Naive B cell (primary cell): ENCODE data around the gene CROCC. TPM values are rescaled to one million over a fixed set of nuclear protein-coding genes. Genes with fewer than 3 reads are reported as not detected.
"Not testable (repeated sequence)": the region's sequence is repeated elsewhere in the genome, so short reads cannot be mapped to it uniquely, and the experiment has no call there.

Experiments used
- ATAC-seq, 2 donors: fragments of 150-1000 bp; cut with Tn5 transposase; 2 replicates each; pipeline ENCODE4 v1.10.0; 2021; ENCODE audit warnings: low read depth in 2 of 2, mild to moderate bottlenecking in 2 of 2, moderate library complexity in 2 of 2
- DNase-seq: peaks from one replicate; pipeline ENCODE4 v3.0.0; 2022
- H3K27ac Mint-ChIP-seq, 6 donors: one replicate each; pipeline ENCODE4 v1.8.0; 2020 to 2022; ENCODE audit warnings: mild to moderate bottlenecking in 6 of 6, mixed read lengths in 6 of 6, moderate library complexity in 5 of 6, inconsistent platforms in 2 of 6
- H3K27me3 Mint-ChIP-seq, 3 donors: one replicate each; pipeline ENCODE4 v1.8.0; 2021 to 2022; ENCODE audit warnings: mixed read lengths in 3 of 3, mild to moderate bottlenecking in 1 of 3
- H3K36me3 Mint-ChIP-seq, 2 donors: one replicate each; pipeline ENCODE4 v1.8.0; 2020 to 2022; ENCODE audit warnings: mixed read lengths in 2 of 2, inconsistent platforms in 1 of 2, mild to moderate bottlenecking in 1 of 2
- H3K4me1 Mint-ChIP-seq, 3 donors: one replicate each; pipeline ENCODE4 v1.8.0; 2020 to 2022; ENCODE audit warnings: mixed read lengths in 3 of 3, inconsistent platforms in 1 of 3, mild to moderate bottlenecking in 1 of 3, moderate library complexity in 1 of 3
- H3K4me3 Mint-ChIP-seq, 8 donors: one replicate each; pipeline ENCODE4 v1.8.0; 2020 to 2022; ENCODE audit warnings: mild to moderate bottlenecking in 8 of 8, mixed read lengths in 8 of 8, moderate library complexity in 8 of 8, inconsistent platforms in 2 of 8
- H3K9me3 Mint-ChIP-seq, 7 donors: one replicate each; pipeline ENCODE4 v1.8.0; 2020 to 2022; ENCODE audit warnings: mixed read lengths in 7 of 7, mild to moderate bottlenecking in 5 of 7, inconsistent platforms in 2 of 7, moderate library complexity in 1 of 7
- polyA plus RNA-seq, 6 donors: library from polyadenylated mRNA; unstranded; fragments of 300-500 nt; fragmentation: Illumina TruSeq; gene quantifications; one replicate each; pipeline ENCODE4 v1.2.3, GENCODE V29; 2021; ENCODE audit warnings: low read depth in 6 of 6

The CROCC gene
- polyA plus RNA-seq, 6 donors from 2014 or later = 1.4 to 4.0 (median 2.3) TPM

DNA sequence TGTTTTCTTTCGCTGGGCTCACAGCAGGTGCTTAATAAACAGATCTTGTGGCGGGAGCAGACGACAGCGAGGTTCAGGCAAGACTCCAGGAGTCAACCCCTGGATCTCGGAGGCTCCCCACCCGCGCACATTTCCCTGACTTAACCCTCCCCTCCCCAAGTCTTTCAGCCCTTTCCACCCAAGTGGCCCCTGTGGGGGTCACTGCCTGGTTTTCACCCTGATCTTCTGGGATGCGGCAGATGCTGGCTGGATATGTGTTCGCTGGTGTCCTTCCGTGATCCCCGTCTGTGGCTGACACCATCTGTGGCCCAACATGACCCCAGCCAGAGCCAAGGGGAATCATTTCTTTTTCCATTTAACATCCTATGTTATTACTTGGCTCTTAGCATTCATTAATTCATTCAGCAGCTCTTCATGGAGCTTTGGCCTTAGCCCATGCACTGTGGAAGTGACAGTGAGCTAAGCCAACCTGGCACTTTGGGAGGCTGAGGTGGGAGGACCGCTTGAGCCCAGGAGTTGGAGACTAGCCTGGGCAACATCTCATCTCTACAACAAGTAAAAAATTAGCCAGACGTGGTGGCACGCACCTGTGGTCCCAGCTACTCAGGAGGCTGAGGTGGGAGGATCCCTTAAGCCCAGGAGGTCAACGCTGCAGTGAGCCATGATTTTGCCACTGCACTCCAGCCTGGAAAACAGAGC is 6.7 kb upstream of the CROCC start:
- not testable (repeated sequence) for ATAC-seq, H3K36me3 Mint-ChIP-seq, DNase-seq, H3K27me3 Mint-ChIP-seq, H3K9me3 Mint-ChIP-seq
- Mint-ChIP-seq H3K4me1 (peaks cover 29 to 42% (median 37%) of the 10 kb centered on the region in 3 donors), H3K4me3 (peak overlapping the region; percentile 87 to 96 (median 92)), H3K27ac (peak overlapping the region in 5 of 6 donors; percentile 51 to 92 (median 90))

DNA sequence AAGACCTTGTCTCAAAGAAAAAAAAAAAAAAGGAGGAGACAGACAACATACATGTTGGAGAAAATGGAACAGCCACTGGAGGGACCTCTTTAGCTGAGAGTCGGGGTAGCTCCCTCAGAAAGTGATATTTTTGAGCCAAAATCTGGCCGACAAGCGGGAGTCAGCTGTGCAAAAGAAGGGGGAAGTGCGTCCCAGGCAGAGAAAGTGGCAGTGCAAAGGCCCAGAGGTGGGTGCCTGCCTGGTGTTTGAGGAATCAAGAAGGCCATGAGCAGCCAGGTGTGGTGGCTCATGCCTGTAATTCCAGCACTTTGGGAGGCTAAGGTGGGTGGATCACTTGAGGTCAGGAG is 6.1 kb upstream of the CROCC start:
- ATAC-seq (no peak), DNase-seq (no peak)
- Mint-ChIP-seq H3K4me3 (peak overlapping the region; percentile 87 to 96 (median 92)), H3K27ac (peak overlapping the region in 2 of 6 donors; percentile 70 to 90), H3K36me3 (no peaks in the 10 kb centered on the region), H3K4me1 (peaks cover 29 to 41% (median 36%) of the 10 kb centered on the region in 3 donors), H3K27me3 (no peaks in the 10 kb centered on the region), H3K9me3 (no peaks in the 10 kb centered on the region)

DNA sequence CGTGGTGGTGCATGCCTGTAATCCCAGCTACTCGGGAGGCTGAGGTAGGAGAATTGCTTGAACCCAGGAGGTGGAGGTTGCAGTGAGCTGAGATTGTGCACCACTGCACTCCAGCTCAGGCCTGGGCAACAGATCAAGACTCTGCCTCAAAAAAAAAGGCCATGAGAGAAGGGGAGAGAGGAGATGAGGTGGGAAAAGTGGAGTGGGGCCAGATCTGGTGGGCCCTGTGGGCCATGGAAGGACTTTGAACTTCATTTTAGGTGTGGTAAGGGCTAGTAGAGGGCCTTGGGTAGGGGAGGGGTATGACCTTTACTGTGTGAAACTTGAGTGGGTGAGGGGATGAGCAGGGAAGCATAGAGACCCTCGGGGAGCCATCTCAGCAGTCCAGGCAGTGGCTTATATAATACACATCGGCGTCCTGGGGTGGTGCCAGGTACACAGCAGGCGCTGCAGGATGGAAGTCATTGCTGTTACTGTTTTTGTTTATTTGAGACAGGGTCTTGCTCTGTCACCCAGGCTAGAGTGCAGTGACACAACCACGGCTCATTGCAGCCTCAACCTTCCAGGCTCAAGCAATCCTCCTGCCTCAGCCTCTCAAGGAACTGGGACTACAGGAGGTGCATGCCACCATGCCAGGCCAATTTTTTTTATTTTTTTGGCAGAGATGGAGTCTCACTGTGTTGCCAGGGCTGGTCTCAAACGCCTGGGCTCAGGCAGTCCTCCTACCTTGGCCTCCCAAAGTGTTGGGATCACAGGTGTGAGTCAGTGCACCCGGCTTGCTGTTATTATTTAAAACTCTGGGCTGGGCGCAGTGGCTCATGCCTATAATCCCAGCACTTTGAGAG is 5.5 kb upstream of the CROCC start:
- ATAC-seq, H3K36me3 Mint-ChIP-seq, H3K27me3 Mint-ChIP-seq, DNase-seq, H3K9me3 Mint-ChIP-seq: not testable (repeated sequence)
- peak overlapping the region in 2 of 6 donors; percentile 75 to 90 for H3K27ac Mint-ChIP-seq
- peaks cover 30 to 48% (median 38%) of the 10 kb centered on the region in 3 donors for H3K4me1 Mint-ChIP-seq
- peak overlapping the region in 6 of 8 donors; percentile 5 to 92 (median 38) for H3K4me3 Mint-ChIP-seq

DNA sequence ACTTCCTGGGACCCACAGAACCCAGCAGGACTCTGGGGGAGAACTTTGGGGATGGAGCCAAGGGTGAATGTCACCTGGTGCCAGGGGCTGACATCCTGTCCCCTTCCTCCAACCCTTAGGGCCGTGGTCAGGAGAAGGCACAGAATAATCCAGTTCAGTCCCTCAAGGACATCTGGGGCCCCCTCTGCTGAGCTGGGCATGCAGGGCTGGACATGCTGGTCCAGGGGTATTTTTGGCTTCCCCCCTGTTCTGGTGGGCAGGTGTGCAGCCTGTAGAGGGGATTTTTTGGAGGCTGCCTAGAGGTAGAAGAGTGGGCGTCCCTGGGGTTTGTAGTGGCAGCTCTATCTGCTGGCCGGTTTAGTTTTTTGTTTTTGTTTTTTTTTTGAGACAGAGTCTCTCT is 3.4 kb upstream of the CROCC start:
- no peaks in the 10 kb centered on the region for H3K9me3 Mint-ChIP-seq
- H3K4me1 Mint-ChIP-seq = peaks cover 32 to 44% (median 38%) of the 10 kb centered on the region in 3 donors
- H3K27me3 Mint-ChIP-seq = no peaks in the 10 kb centered on the region
- no peaks in the 10 kb centered on the region for H3K36me3 Mint-ChIP-seq
- no peak for ATAC-seq
- H3K27ac Mint-ChIP-seq = peak overlapping the region in 1 of 6 donors; percentile 79
- no peak for DNase-seq
- H3K4me3 Mint-ChIP-seq = peak overlapping the region in 1 of 8 donors; percentile 5

DNA sequence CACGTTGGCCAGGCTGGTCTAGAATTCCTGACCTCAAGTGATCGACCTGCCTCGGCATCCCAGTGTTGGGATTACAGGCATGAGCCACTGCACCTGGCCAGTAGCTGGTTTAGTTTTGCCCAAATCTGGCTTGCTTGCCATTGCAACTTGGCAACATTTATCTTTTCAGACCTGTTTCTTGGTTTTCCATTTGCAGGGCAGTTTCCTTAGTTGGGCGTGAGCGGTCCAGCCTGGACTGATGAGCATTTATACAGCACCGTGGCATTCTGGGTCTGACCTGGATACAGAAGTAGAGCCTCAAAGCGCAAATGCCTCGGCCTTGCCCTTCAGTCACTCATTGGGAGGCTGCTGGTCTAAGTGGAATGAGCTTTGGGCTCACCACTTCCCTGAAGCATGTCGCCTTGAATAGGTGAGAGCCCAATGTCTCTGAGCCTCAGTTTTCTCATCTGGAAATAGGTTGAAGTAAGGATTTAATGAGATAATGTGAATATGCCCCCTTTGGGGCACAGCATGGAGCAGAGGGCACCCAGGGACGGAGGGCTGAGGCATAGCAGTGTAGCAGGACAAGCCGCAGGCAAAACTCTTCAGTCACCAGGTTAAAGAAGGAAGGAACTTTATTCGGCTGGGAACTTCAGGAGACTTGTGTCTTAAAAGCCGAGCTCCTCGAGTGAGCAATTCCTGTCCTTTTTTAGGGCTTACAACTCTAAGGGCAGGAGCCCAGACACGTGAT is 2.6 kb upstream of the CROCC start:
- H3K4me3 Mint-ChIP-seq = peak overlapping the region in 1 of 8 donors; percentile 5
- peak overlapping the region in 2 of 6 donors; percentile 36 to 68 for H3K27ac Mint-ChIP-seq
- H3K27me3 Mint-ChIP-seq, H3K36me3 Mint-ChIP-seq, DNase-seq, H3K9me3 Mint-ChIP-seq, ATAC-seq: not testable (repeated sequence)
- H3K4me1 Mint-ChIP-seq = peaks cover 31 to 40% (median 34%) of the 10 kb centered on the region in 3 donors

DNA sequence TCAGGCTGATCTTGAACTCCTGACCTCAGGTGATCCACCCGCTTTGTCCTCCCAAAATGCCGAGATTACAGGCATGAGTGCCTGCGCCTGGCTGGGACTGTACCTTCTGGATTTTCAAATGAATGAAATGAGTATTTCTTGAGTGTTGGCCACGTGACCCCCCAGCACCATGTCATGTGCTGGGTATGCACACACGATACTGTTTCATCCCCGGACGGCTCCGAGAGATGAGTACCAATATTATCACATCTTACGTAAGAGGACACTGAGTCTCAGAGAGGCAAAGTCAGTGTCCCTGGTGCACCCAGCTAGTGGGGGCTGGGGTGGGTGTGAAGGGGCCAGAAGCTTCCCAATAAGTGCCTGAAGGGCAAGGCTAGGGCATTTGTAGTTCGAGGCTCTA is 780 bp upstream of the CROCC start:
- DNase-seq = no peak
- Mint-ChIP-seq H3K4me3 (peak overlapping the region in 5 of 8 donors; percentile 9 to 84 (median 54)), H3K27me3 (no peaks in the 10 kb centered on the region), H3K36me3 (no peaks in the 10 kb centered on the region), H3K4me1 (peaks cover 30 to 32% (median 32%) of the 10 kb centered on the region in 3 donors), H3K27ac (peak overlapping the region in 1 of 6 donors; percentile 94), H3K9me3 (no peaks in the 10 kb centered on the region)
- ATAC-seq = no peak

DNA sequence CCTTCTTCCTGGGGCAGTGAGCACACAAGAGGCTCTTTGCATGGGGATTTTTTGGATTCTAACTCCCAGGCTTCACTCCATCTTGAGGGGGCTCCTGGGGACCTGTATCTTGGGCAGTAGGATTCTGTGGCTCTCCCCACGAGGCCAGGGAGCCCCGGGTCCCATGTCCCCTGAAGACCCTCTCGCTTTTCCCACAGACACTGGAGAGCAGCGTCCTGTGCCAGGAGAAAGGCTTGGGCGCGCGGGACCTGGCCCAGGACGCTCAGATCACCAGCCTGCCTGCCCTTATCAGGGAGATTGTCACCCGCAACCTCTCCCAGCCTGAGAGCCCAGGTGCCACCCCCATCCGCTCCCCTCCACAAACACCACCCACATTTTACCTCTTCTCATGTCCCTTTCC is 735 bp downstream of the CROCC start:
- Mint-ChIP-seq H3K27me3 (no peaks in the 10 kb centered on the region), H3K9me3 (no peaks in the 10 kb centered on the region), H3K36me3 (no peaks in the 10 kb centered on the region), H3K4me3 (peak overlapping the region in 2 of 8 donors; percentile 53 to 62), H3K4me1 (peaks cover 26 to 38% (median 36%) of the 10 kb centered on the region in 3 donors), H3K27ac (no peak overlapping the region)
- DNase-seq (no peak), ATAC-seq (no peak)

DNA sequence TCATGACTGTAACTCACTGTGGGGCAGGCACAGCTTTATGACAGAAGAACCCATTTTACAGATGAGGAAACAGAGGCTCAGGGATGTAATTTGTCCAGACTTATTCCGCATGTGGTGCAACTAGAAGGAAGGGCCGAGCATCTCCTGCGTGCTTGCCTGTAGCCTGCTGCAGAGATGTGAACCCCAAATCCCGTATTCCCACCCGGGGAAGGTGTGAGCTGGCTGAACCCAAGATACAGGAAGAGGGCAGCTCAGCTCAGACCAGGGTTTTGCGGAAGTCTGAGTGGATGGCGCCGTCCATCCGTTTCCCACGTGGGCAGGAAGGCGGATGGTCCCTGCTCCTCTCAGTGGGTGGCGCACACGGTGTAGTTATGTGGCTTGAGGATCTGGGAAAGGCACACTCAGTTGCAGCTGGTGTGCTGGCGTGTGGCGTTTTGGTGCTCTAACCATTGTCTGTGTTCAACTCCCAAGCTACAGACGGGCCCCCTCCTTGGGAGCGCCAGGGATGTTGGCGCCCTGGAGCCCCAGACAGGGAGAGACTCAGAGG is 1.2 kb downstream of the CROCC start:
- peaks cover 26 to 41% (median 39%) of the 10 kb centered on the region in 3 donors for H3K4me1 Mint-ChIP-seq
- H3K27me3 Mint-ChIP-seq = no peaks in the 10 kb centered on the region
- ATAC-seq = no peak
- no peak for DNase-seq
- no peaks in the 10 kb centered on the region for H3K9me3 Mint-ChIP-seq
- H3K27ac Mint-ChIP-seq = no peak overlapping the region
- peak overlapping the region in 2 of 8 donors; percentile 53 to 62 for H3K4me3 Mint-ChIP-seq
- H3K36me3 Mint-ChIP-seq = no peaks in the 10 kb centered on the region

DNA sequence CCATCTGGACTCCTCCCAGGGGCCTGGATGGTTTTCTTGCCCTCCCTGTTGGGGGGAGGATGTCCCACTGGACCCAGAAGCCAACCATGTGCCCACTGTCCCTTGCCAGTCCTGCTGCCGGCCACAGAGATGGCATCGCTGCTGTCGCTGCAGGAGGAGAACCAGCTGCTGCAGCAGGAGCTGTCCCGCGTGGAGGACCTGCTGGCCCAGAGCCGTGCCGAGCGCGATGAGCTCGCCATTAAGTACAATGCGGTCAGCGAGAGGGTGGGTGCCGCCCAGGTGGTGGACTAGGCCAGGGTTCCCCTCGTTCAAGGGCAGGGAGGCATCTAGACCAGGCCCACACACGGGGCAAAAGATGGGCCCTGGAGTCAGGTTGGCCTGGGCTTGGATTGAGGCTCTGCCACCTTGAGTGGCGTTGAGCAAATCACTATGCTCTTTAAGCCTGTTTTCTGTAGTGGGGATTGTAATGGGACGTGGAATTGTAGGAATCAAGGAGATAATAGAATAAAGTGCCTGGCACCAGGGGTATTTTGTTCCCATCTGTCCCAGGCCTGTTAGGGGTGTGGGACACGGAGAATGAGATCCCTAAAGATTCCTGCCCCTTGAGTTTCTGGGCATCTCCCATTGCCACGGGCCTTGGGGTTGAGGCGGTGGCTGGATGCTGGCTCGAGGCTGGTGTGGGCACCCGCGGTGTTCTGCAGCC is 2.6 kb downstream of the CROCC start:
- Mint-ChIP-seq H3K27ac (peak overlapping the region in 2 of 6 donors; percentile 3 to 22), H3K4me1 (peaks cover 26 to 45% (median 39%) of the 10 kb centered on the region in 3 donors)
- ATAC-seq = no peak

DNA sequence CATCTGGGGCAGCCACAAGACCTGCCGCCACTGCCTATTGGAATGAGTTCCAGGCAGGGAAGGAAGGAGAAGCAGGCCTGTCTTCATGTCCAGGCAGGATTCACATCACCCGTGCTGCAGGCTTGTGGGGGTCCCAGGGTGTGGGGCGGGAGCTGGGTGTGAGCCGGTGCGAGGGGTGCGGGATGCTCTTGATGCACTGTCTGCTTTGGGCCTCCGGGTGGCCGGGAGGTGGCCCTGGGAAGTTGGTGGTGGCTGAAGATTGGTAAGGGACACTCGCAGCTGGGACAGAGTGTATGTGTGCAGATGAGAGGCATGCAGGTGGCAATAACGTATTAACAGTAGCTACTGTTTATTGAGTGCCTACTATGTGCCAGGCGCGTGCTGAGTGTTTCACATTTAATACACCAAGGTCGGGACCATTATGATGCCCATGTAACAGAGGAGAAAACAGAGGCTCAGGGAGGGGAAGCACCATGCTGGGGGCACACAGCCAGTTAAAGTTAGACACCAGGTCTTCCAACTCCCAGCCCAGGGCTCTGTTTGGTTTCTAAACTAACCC is 3.3 kb downstream of the CROCC start:
- no peak for ATAC-seq
- Mint-ChIP-seq H3K36me3 (no peaks in the 10 kb centered on the region), H3K4me3 (no peak overlapping the region), H3K27me3 (no peaks in the 10 kb centered on the region), H3K27ac (peak overlapping the region in 1 of 6 donors; percentile 45), H3K9me3 (no peaks in the 10 kb centered on the region), H3K4me1 (peaks cover 26 to 45% (median 39%) of the 10 kb centered on the region in 3 donors)
- no peak for DNase-seq

More for the DNA sequence above, 2.6 kb downstream of the CROCC start:
- Mint-ChIP-seq H3K27me3 (no peaks in the 10 kb centered on the region), H3K36me3 (no peaks in the 10 kb centered on the region), H3K4me3 (no peak overlapping the region), H3K9me3 (no peaks in the 10 kb centered on the region)
- DNase-seq = no peak

DNA sequence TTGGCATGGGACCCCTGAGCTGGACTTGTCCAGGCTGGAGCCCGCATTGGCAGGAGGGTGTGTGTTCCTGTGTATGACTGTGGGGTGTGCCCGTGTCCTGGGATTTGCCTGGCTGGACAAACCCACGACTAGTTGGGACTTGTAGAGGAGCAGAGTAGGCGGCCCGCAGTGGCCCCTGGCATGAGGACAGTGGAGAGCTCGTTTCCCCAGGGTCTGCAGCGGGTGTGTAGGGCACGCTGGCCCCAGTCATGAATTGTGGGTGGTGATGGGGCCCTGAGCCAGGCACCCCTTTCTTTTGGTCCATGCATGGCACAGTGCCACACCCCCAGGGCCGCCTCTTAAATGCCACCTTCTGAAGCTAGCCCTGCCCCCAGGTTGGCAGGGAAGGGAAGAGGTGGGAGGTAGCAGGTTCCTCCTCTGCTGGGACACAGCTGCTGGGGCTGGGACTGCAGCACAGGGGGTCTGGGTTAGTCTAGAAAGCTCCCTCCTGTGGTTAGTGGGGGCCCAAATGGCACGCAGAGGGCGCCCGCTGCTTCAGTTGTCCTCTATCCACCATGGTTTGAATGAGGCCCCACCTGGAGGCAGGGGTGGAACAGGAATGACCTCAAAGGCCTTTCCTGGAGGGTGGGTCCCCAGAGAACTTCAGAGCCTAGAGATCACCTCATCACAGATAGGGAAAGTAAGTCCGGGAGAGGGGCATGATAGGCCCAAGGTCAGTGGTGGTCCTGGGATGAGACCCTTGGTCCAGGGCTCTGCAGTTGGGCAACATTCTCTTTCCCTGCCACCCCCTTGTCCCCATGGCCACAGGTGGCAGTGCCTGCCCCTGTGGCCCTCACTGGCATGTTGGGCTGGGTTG is 4.1 kb downstream of the CROCC start:
- H3K4me1 Mint-ChIP-seq = peaks cover 23 to 45% (median 39%) of the 10 kb centered on the region in 3 donors
- no peaks in the 10 kb centered on the region for H3K9me3 Mint-ChIP-seq
- H3K36me3 Mint-ChIP-seq = no peaks in the 10 kb centered on the region
- ATAC-seq (no peak), DNase-seq (no peak)
- peak overlapping the region in 1 of 8 donors; percentile 72 for H3K4me3 Mint-ChIP-seq
- H3K27me3 Mint-ChIP-seq = no peaks in the 10 kb centered on the region
- peak overlapping the region in 1 of 6 donors; percentile 45 for H3K27ac Mint-ChIP-seq
